OCI-LY1 (cell line): ENCODE data around the gene NACC2.

Experiments
- CTCF ChIP-seq: fragments of 200-600 bp; sonication (generic), shearing (Covaris generic); IDR thresholded peaks from 2 replicates; pipeline ENCODE4 v1.5.1; 2017; ENCODE audit warnings: mild to moderate bottlenecking, antibody characterized with exemption, low read length, moderate library complexity, mixed read lengths
- EZH2 ChIP-seq: fragments of 200-600 bp; sonication (generic), shearing (Covaris generic); IDR thresholded peaks from 2 replicates; pipeline ENCODE4 v1.8.0; 2017; ENCODE audit warnings: borderline replicate concordance, mixed run types, mild to moderate bottlenecking, antibody characterized with exemption, low read length, moderate library complexity, mixed read lengths

- TF ChIP-seq CTCF (no peak), EZH2 (no peak)
Observed at GRCh38 chr9:136098844-136099243, 3.8 kb upstream of the NACC2 start.
